Endothelial cell of umbilical vein (primary cell): ENCODE results near the gene PRSS21.

Source experiments
- EZH2 ChIP-seq: IDR thresholded peaks from 2 replicates; pipeline ENCODE4 v1.6.1; 2012; ENCODE audit warnings: borderline replicate concordance, low read depth, mild to moderate bottlenecking, moderate library complexity, low read length, inconsistent platforms; ENCODE audit not compliant: severe bottlenecking
- FOS ChIP-seq: IDR thresholded peaks from 2 replicates; pipeline ENCODE4 v1.6.1; 2011; ENCODE audit warnings: mild to moderate bottlenecking, low read length, moderate library complexity, borderline replicate concordance; ENCODE audit not compliant: insufficient read depth
- JUN ChIP-seq: IDR thresholded peaks from 2 replicates; pipeline ENCODE4 v1.6.1; 2011; ENCODE audit warnings: borderline replicate concordance, low read depth; ENCODE audit not compliant: insufficient read length, insufficient read depth
- MYC ChIP-seq: IDR thresholded peaks from one replicate; pipeline ENCODE4 v1.6.1; 2011; ENCODE audit warnings: mild to moderate bottlenecking, low read depth, low read length
- POLR2A ChIP-seq: IDR thresholded peaks from 2 replicates; pipeline ENCODE4 v1.6.1; 2012; ENCODE audit warnings: low read depth, mild to moderate bottlenecking, control low read depth, low read length
- POLR2AphosphoS5 ChIP-seq: IDR thresholded peaks from 2 replicates; pipeline ENCODE4 v1.6.1; 2012; ENCODE audit warnings: low read depth, mild to moderate bottlenecking, control low read depth, low read length, moderate library complexity; ENCODE audit not compliant: insufficient read depth
- TF ChIP-seq, protein P1 (sequence below), 2 donors: IDR thresholded peaks; 1 replicate in 1 of 2; 2 replicates in 1 of 2; pipeline ENCODE4 v1.5.1; 2011; ENCODE audit warnings: low read length in 2 of 2, mild to moderate bottlenecking in 2 of 2, moderate library complexity in 2 of 2, control low read depth in 1 of 2, inconsistent platforms in 1 of 2, low read depth in 1 of 2; ENCODE audit not compliant: insufficient read depth in 1 of 2; ENCODE audit errors: extremely low read depth in 1 of 2

DNA sequence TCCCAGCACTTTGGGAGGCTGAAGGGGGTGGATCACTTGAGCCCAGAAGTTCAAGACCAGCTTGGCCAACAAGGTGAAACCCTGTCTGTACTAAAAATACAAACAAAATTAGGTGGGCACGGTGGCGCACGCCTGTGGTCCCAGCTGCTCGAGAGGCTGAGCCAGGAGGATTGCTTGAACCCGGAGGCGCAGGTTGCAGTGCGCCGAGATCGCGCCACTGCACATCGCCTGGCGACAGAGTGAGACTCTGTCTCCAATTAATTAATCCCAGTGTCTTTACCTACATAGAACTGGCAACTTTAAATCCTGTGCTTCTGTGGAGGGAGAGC lies 38.4 kb upstream of the PRSS21 start:
- TF ChIP-seq MYC: no peak
- TF ChIP-seq POLR2AphosphoS5: no peak
- no peak for TF ChIP-seq POLR2A
- TF ChIP-seq, protein P1, sequence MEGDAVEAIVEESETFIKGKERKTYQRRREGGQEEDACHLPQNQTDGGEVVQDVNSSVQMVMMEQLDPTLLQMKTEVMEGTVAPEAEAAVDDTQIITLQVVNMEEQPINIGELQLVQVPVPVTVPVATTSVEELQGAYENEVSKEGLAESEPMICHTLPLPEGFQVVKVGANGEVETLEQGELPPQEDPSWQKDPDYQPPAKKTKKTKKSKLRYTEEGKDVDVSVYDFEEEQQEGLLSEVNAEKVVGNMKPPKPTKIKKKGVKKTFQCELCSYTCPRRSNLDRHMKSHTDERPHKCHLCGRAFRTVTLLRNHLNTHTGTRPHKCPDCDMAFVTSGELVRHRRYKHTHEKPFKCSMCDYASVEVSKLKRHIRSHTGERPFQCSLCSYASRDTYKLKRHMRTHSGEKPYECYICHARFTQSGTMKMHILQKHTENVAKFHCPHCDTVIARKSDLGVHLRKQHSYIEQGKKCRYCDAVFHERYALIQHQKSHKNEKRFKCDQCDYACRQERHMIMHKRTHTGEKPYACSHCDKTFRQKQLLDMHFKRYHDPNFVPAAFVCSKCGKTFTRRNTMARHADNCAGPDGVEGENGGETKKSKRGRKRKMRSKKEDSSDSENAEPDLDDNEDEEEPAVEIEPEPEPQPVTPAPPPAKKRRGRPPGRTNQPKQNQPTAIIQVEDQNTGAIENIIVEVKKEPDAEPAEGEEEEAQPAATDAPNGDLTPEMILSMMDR (IDR thresholded peaks at IDR 0.05; ENCODE audit: extremely low read depth in 1 of 2, insufficient read depth in 1 of 2, low read depth in 1 of 2, low read length in 2 of 2): no peak
- TF ChIP-seq EZH2: no peak
- TF ChIP-seq JUN: no peak
- no peak for TF ChIP-seq FOS
